Right atrium auricular region (tissue), 2 donors: ENCODE data around the gene AASS. TPM values are rescaled to one million over a fixed set of nuclear protein-coding genes. Genes with fewer than 3 reads are reported as not detected.

Experiments used
- DNase-seq: peaks from one replicate; pipeline ENCODE4 v3.0.0-alpha.2; 2019; ENCODE audit warnings: low spot score
- H3K27ac ChIP-seq, 2 donors: fragments of 200-600 bp; sonication (generic); 1 replicate in 1 of 2; 2 replicates in 1 of 2; pipeline ENCODE4 v1.5.1; 2016 to 2019
- H3K27me3 ChIP-seq, 2 donors: fragments of 200-600 bp; sonication (generic); one replicate each; pipeline versions ENCODE4 v1.5.1 to v1.6.0; 2017 to 2019
- H3K36me3 ChIP-seq: fragments of 200-600 bp; sonication (generic); one replicate; pipeline ENCODE4 v1.5.1; 2016
- H3K4me1 ChIP-seq, 2 donors: fragments of 200-600 bp; sonication (generic); one replicate each; pipeline versions ENCODE4 v1.5.1 to v1.6.0; 2017 to 2019
- H3K4me3 ChIP-seq, 2 donors: fragments of 200-600 bp; sonication (generic); 1 replicate in 1 of 2; 2 replicates in 1 of 2; pipeline ENCODE4 v1.5.1; 2017 to 2019; ENCODE audit warnings: mild to moderate bottlenecking in 1 of 2, moderate library complexity in 1 of 2
- H3K9me3 ChIP-seq, 2 donors: fragments of 200-600 bp; sonication (generic); one replicate each; pipeline ENCODE4 v1.5.1; 2019
- CTCF ChIP-seq, 2 donors: fragments of 200-600 bp; sonication (generic); IDR thresholded peaks; one replicate each; pipeline ENCODE4 v1.5.1; 2019; ENCODE audit warnings: antibody characterized with exemption in 2 of 2
- total RNA-seq, 2 donors: library from RNA; depleted of rRNA; stranded (reverse); fragments of >200 nt; gene quantifications; one replicate each; pipeline ENCODE4 v1.1.0, GENCODE V29; 2016

The AASS gene
- total RNA-seq, 2 donors from 2014 or later = 18.0 to 27.4 TPM

GRCh38 chr7:122166275-122166674 lies 22.2 kb upstream of the AASS start:
- Histone ChIP-seq H3K9me3 (no peaks in the 10 kb centered on the region), H3K36me3 (no peaks in the 10 kb centered on the region), H3K4me1 (no peaks in the 10 kb centered on the region), H3K27ac (no peak overlapping the region), H3K27me3 (no peaks in the 10 kb centered on the region), H3K4me3 (no peak overlapping the region)
- no peak for DNase-seq
- TF ChIP-seq CTCF (IDR thresholded peaks at IDR 0.05) = no peak

GRCh38 chr7:122161628-122162027 lies 17.6 kb upstream of the AASS start:
- Histone ChIP-seq H3K27ac (no peak overlapping the region), H3K9me3 (no peaks in the 10 kb centered on the region), H3K27me3 (no peaks in the 10 kb centered on the region), H3K36me3 (no peaks in the 10 kb centered on the region), H3K4me1 (no peaks in the 10 kb centered on the region), H3K4me3 (no peak overlapping the region)
- no peak for TF ChIP-seq CTCF (IDR thresholded peaks at IDR 0.05)
- no peak for DNase-seq

GRCh38 chr7:122155566-122155965 lies 11.5 kb upstream of the AASS start:
- Histone ChIP-seq H3K4me1 (no peaks in the 10 kb centered on the region), H3K27ac (no peak overlapping the region), H3K9me3 (no peaks in the 10 kb centered on the region), H3K27me3 (no peaks in the 10 kb centered on the region), H3K36me3 (no peaks in the 10 kb centered on the region), H3K4me3 (no peak overlapping the region)
- no peak for TF ChIP-seq CTCF (IDR thresholded peaks at IDR 0.05)
- no peak for DNase-seq

DNA sequence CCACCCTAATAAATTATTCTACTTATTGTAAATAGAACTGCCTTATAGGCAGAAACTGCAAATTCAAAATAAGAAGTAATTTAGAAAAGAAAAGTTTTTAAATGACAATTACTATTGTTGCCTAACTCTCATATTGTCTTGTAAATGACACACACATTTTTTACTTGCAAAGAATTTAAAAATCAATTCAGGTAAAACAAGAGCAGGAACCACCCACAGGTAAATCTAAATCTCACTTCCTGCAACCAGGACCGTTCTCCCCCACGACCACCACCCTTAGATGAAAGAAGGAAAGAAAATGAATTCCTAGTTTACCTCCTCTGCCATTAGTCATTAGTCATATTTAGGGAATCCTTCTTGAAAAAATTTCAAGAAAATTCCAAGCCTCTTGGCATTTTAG lies 4.8 kb upstream of the AASS start:
- H3K4me3 ChIP-seq = no peak overlapping the region

GRCh38 chr7:122148081-122148480 lies 4.0 kb upstream of the AASS start:
- Histone ChIP-seq H3K4me3 (no peak overlapping the region), H3K9me3 (no peaks in the 10 kb centered on the region), H3K36me3 (no peaks in the 10 kb centered on the region), H3K27me3 (no peaks in the 10 kb centered on the region), H3K27ac (no peak overlapping the region), H3K4me1 (peaks cover 0 to 15% of the 10 kb centered on the region in 2 donors)
- DNase-seq = no peak
- TF ChIP-seq CTCF (IDR thresholded peaks at IDR 0.05) = no peak

More for the DNA sequence above, 4.8 kb upstream of the AASS start:
- TF ChIP-seq CTCF (IDR thresholded peaks at IDR 0.05) = no peak
- peaks cover 0 to 15% of the 10 kb centered on the region in 2 donors for H3K4me1 ChIP-seq
- H3K9me3 ChIP-seq = no peaks in the 10 kb centered on the region
- DNase-seq = no peak
- H3K27ac ChIP-seq = no peak overlapping the region
- no peaks in the 10 kb centered on the region for H3K36me3 ChIP-seq
- no peaks in the 10 kb centered on the region for H3K27me3 ChIP-seq

- no peaks in the 10 kb centered on the region for H3K36me3 ChIP-seq
- H3K27ac ChIP-seq = peak overlapping the region in 1 of 2 donors; percentile 31
- TF ChIP-seq CTCF (IDR thresholded peaks at IDR 0.05) = no peak
- no peaks in the 10 kb centered on the region for H3K9me3 ChIP-seq
- DNase-seq = no peak
- no peaks in the 10 kb centered on the region for H3K27me3 ChIP-seq
- H3K4me3 ChIP-seq = no peak overlapping the region
- H3K4me1 ChIP-seq = peaks cover 0 to 21% of the 10 kb centered on the region in 2 donors
Measured at GRCh38 chr7:122145937-122146645, 2.0 kb upstream of the AASS start.
